A673 (cell line): ENCODE measurements around the gene ALX4.

ENCODE experiments used
- CTCF ChIP-seq: fragments of 300-800, 200-600 bp; sonication (generic); conservative IDR thresholded peaks from 2 replicates; pipeline ENCODE4 v1.5.1; 2017; ENCODE audit warnings: low read depth, mild to moderate bottlenecking, antibody characterized with exemption, low read length, moderate library complexity, mixed read lengths
- EZH2 ChIP-seq: fragments of 200-600 bp; sonication (generic); IDR thresholded peaks from 2 replicates; pipeline ENCODE4 v1.6.1; 2017; ENCODE audit warnings: borderline replicate concordance, low read depth, mild to moderate bottlenecking, mixed read lengths, antibody characterized with exemption, low read length; ENCODE audit not compliant: poor library complexity, severe bottlenecking

GRCh38 chr11:44312876-44313275 lies 2.9 kb upstream of the ALX4 start:
- TF ChIP-seq CTCF, result no peak
- no peak for TF ChIP-seq EZH2
